ENCODE measurements around the gene CD46.

The CD46 gene

GRCh38 chr1:207817778-207818751, 66.2 kb downstream of the CD46 start:
- H3K27me3 ChIP-seq (replicated peaks; ENCODE audit: control insufficient read depth, insufficient read depth, low read length): no peaks in the 10 kb centered on the region
- peaks cover 48% of the 10 kb centered on the region for H3K36me3 ChIP-seq (ENCODE audit: control insufficient read depth, insufficient read depth, low read length)
- H3K4me3 ChIP-seq (replicated peaks; ENCODE audit: low read depth, low read length): no peak overlapping the region
- DNase-seq (ENCODE audit: extremely low read depth, insufficient read length): no peak
- TF ChIP-seq, protein P1, sequence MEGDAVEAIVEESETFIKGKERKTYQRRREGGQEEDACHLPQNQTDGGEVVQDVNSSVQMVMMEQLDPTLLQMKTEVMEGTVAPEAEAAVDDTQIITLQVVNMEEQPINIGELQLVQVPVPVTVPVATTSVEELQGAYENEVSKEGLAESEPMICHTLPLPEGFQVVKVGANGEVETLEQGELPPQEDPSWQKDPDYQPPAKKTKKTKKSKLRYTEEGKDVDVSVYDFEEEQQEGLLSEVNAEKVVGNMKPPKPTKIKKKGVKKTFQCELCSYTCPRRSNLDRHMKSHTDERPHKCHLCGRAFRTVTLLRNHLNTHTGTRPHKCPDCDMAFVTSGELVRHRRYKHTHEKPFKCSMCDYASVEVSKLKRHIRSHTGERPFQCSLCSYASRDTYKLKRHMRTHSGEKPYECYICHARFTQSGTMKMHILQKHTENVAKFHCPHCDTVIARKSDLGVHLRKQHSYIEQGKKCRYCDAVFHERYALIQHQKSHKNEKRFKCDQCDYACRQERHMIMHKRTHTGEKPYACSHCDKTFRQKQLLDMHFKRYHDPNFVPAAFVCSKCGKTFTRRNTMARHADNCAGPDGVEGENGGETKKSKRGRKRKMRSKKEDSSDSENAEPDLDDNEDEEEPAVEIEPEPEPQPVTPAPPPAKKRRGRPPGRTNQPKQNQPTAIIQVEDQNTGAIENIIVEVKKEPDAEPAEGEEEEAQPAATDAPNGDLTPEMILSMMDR (IDR thresholded peaks at IDR 0.05; ENCODE audit: insufficient read depth, low read length, poor library complexity, severe bottlenecking): no peak

- TF ChIP-seq, protein P1 (IDR thresholded peaks at IDR 0.05; ENCODE audit: insufficient read depth, low read length, poor library complexity, severe bottlenecking): no peak
- Histone ChIP-seq H3K4me3 (replicated peaks; ENCODE audit: low read depth, low read length) (no peak overlapping the region), H3K36me3 (ENCODE audit: control insufficient read depth, insufficient read depth, low read length) (peaks cover 40% of the 10 kb centered on the region), H3K27me3 (replicated peaks; ENCODE audit: control insufficient read depth, insufficient read depth, low read length) (no peaks in the 10 kb centered on the region)
- no peak for DNase-seq (ENCODE audit: extremely low read depth, insufficient read length)
Measured at GRCh38 chr1:207818971-207819451, 67.2 kb downstream of the CD46 start.

GRCh38 chr1:207820568-207821463, 69.0 kb downstream of the CD46 start:
- no peak for DNase-seq (ENCODE audit: extremely low read depth, insufficient read length)
- TF ChIP-seq, protein P1 (IDR thresholded peaks at IDR 0.05; ENCODE audit: insufficient read depth, low read length, poor library complexity, severe bottlenecking): no peak
- peaks cover 28% of the 10 kb centered on the region for H3K36me3 ChIP-seq (ENCODE audit: control insufficient read depth, insufficient read depth, low read length)
- H3K4me3 ChIP-seq (replicated peaks; ENCODE audit: low read depth, low read length): peak overlapping the region; percentile 90
- no peaks in the 10 kb centered on the region for H3K27me3 ChIP-seq (replicated peaks; ENCODE audit: control insufficient read depth, insufficient read depth, low read length)

GRCh38 chr1:207821464-207822045, 69.7 kb downstream of the CD46 start:
- H3K4me3 ChIP-seq (replicated peaks; ENCODE audit: low read depth, low read length): peak overlapping the region; percentile 90
- H3K27me3 ChIP-seq (replicated peaks; ENCODE audit: control insufficient read depth, insufficient read depth, low read length): no peaks in the 10 kb centered on the region
- no peak for DNase-seq (ENCODE audit: extremely low read depth, insufficient read length)
- TF ChIP-seq, protein P1 (IDR thresholded peaks at IDR 0.05; ENCODE audit: insufficient read depth, low read length, poor library complexity, severe bottlenecking): no peak
- H3K36me3 ChIP-seq (ENCODE audit: control insufficient read depth, insufficient read depth, low read length): peaks cover 21% of the 10 kb centered on the region

GRCh38 chr1:207822124-207822601, 70.3 kb downstream of the CD46 start:
- Histone ChIP-seq H3K36me3 (ENCODE audit: control insufficient read depth, insufficient read depth, low read length) (peaks cover 15% of the 10 kb centered on the region), H3K4me3 (replicated peaks; ENCODE audit: low read depth, low read length) (peak overlapping the region; percentile 90), H3K27me3 (replicated peaks; ENCODE audit: control insufficient read depth, insufficient read depth, low read length) (no peaks in the 10 kb centered on the region)
- DNase-seq (ENCODE audit: extremely low read depth, insufficient read length): peak; percentile 66
- TF ChIP-seq, protein P1 (IDR thresholded peaks at IDR 0.05; ENCODE audit: insufficient read depth, low read length, poor library complexity, severe bottlenecking): no peak
